BJ (cell line): ENCODE data around the gene ARID3C. TPM values are rescaled to one million over a fixed set of nuclear protein-coding genes. Genes with fewer than 3 reads are reported as not detected.

Experiments used
- CTCF ChIA-PET: fragments of 350-600 bp; formaldehyde crosslinking; extraction: SDS; loops from one replicate; lab custom pipeline; 2021; ENCODE audit warnings: antibody characterized with exemption, inconsistent platforms; lab: Yijun Ruan, JAX
- POLR2A ChIA-PET: fragments of 300-600 bp; sonication (Branson Sonifier 250); formaldehyde crosslinking; extraction: SDS; loops from one replicate; lab custom pipeline; 2021; ENCODE audit warnings: antibody characterized with exemption; lab: Charles Lee
- DNase-seq: peaks from one replicate; pipeline ENCODE4 v3.0.0-alpha.2; 2011; ENCODE audit warnings: low read depth
- H3K27me3 ChIP-seq: 2 replicates; pipeline ENCODE4 v1.6.0; 2011; ENCODE audit warnings: low read length; ENCODE audit not compliant: control insufficient read depth, insufficient read depth
- H3K36me3 ChIP-seq: 2 replicates; pipeline ENCODE4 v1.5.1; 2011; ENCODE audit warnings: low read length; ENCODE audit not compliant: control insufficient read depth, insufficient read depth
- H3K4me3 ChIP-seq: 2 replicates; pipeline ENCODE4 v1.5.1; 2011; ENCODE audit warnings: low read depth, mild to moderate bottlenecking, control low read depth, low read length
- CTCF ChIP-seq: IDR thresholded peaks from 2 replicates; pipeline ENCODE4 v1.5.1; 2011; ENCODE audit warnings: low read depth, mild to moderate bottlenecking, control low read depth, inconsistent platforms, low read length, moderate library complexity; ENCODE audit not compliant: insufficient read depth
- polyA plus RNA-seq: library from polyadenylated mRNA; depleted of rRNA; stranded (reverse); fragments of >200 nt; gene quantifications from 2 replicates; pipeline ENCODE4 v1.2.3, GENCODE V29; 2011

The ARID3C gene
- polyA plus RNA-seq, 1 experiment = not detected

- Histone ChIP-seq H3K4me3 (peak overlapping the region; percentile 70), H3K27me3 (no peaks in the 10 kb centered on the region), H3K36me3 (peaks cover 12% of the 10 kb centered on the region)
- POLR2A ChIA-PET = interaction anchor here (0.6 kb wide), 1 partner anchor 14 kb away, joined by 4 read pairs; no protein-coding TSS in a partner anchor
- CTCF ChIA-PET = interaction anchor here (0.6 to 5.9 kb wide), 12 partner anchors 8 to 286 kb away, joined by 3 to 112 read pairs (median 4); partner anchors contain the start of genes DCTN3 and SIGMAR1
- no peak for DNase-seq
- peak; percentile 91 for TF ChIP-seq CTCF
Observed at GRCh38 chr9:34612788-34613390, 16.0 kb downstream of the ARID3C start.

GRCh38 chr9:34611811-34612787, 16.8 kb downstream of the ARID3C start, which contains the start of gene RPP25L:
RPP25L (minus strand) TSS chr9:34612097; CDS start chr9:34611296, 801 bp downstream.
- TF ChIP-seq CTCF = no peak
- ChIA-PET CTCF (interaction anchor here (1.0 to 5.9 kb wide), 7 partner anchors 8 to 91 kb away, joined by 4 to 112 read pairs (median 6); partner anchors contain the start of genes DCTN3 and SIGMAR1), POLR2A (interaction anchor here (0.6 kb wide), 1 partner anchor 13 kb away, joined by 4 read pairs; no protein-coding TSS in a partner anchor)
- Histone ChIP-seq H3K36me3 (peaks cover 8% of the 10 kb centered on the region), H3K4me3 (peak within 1 kb of the TSS; percentile 70), H3K27me3 (no peaks in the 10 kb centered on the region)
- DNase-seq = peak; percentile 19

GRCh38 chr9:34611251-34611810, 17.5 kb downstream of the ARID3C start:
- ChIA-PET CTCF (interaction anchor here (1.1 to 5.9 kb wide), 6 partner anchors 9 to 91 kb away, joined by 4 to 112 read pairs (median 8); partner anchors contain the start of genes DCTN3 and SIGMAR1), POLR2A (no interaction called here)
- Histone ChIP-seq H3K27me3 (no peaks in the 10 kb centered on the region), H3K36me3 (peaks cover 3% of the 10 kb centered on the region), H3K4me3 (peak overlapping the region; percentile 70)
- DNase-seq = no peak
- no peak for TF ChIP-seq CTCF

- Histone ChIP-seq H3K36me3 (no peaks in the 10 kb centered on the region; the same call in 1 of the 2 replicates), H3K4me3 (no peak overlapping the region), H3K27me3 (no peaks in the 10 kb centered on the region)
- no peak for DNase-seq
- POLR2A ChIA-PET = no interaction called here
- no peak for TF ChIP-seq CTCF
- CTCF ChIA-PET = interaction anchor here (1.1 to 5.9 kb wide), 6 partner anchors 8 to 92 kb away, joined by 4 to 112 read pairs (median 8); partner anchors contain the start of genes DCTN3 and SIGMAR1
Observed at GRCh38 chr9:34610434-34611206, 18.2 kb downstream of the ARID3C start.
